DND-41 (cell line): ENCODE measurements around the gene SLC12A8.

Experiments
- ATAC-seq: fragments of 200-7000 bp; cut with Tn5 transposase; 3 replicates; pipeline ENCODE4 v1.9.1; 2021; ENCODE audit warnings: low read depth; ENCODE audit not compliant: insufficient read depth
- DNase-seq: peaks from one replicate; pipeline ENCODE4 v3.0.0-alpha.2; 2020
- H2AFZ ChIP-seq: 2 replicates; pipeline ENCODE4 v1.6.0; 2012; ENCODE audit warnings: low read depth, low read length
- H3K27ac ChIP-seq: 2 replicates; pipeline ENCODE4 v1.5.1; 2012; ENCODE audit warnings: low read length, inconsistent platforms
- H3K27me3 ChIP-seq: fragments of 200-600 bp; sonication (generic); 2 replicates; pipeline ENCODE4 v1.6.0; 2012; ENCODE audit warnings: low read length, mild to moderate bottlenecking, inconsistent platforms; ENCODE audit not compliant: insufficient read depth, poor library complexity
- H3K36me3 ChIP-seq: 2 replicates; pipeline ENCODE4 v1.5.1; 2012; ENCODE audit warnings: low read length, inconsistent platforms; ENCODE audit not compliant: insufficient read depth
- H3K4me1 ChIP-seq: 2 replicates; pipeline ENCODE4 v1.5.1; 2012; ENCODE audit warnings: mild to moderate bottlenecking, low read length; ENCODE audit not compliant: insufficient read depth
- H3K4me2 ChIP-seq: 2 replicates; pipeline ENCODE4 v1.6.0; 2012; ENCODE audit warnings: mild to moderate bottlenecking, moderate library complexity, low read length, inconsistent platforms; ENCODE audit not compliant: insufficient read depth
- H3K4me3 ChIP-seq, 2 experiments: fragments of 200-600 bp in 1 of 2; shearing (Covaris generic) in 1 of 2; 2 replicates each; pipeline ENCODE4 v1.5.1; 2012 to 2016; ENCODE audit warnings: inconsistent platforms in 2 of 2, low read length in 2 of 2, mild to moderate bottlenecking in 2 of 2, low read depth in 1 of 2, moderate library complexity in 1 of 2
- H3K79me2 ChIP-seq: 2 replicates; pipeline ENCODE4 v1.6.0; 2012; ENCODE audit warnings: low read length, inconsistent platforms; ENCODE audit not compliant: insufficient read depth
- H3K9ac ChIP-seq: 2 replicates; pipeline ENCODE4 v1.6.0; 2012; ENCODE audit warnings: low read depth, mild to moderate bottlenecking, inconsistent platforms, low read length, moderate library complexity
- H3K9me3 ChIP-seq: 2 replicates; pipeline ENCODE4 v1.5.1; 2012; ENCODE audit warnings: low read length, moderate library complexity, mild to moderate bottlenecking, inconsistent platforms; ENCODE audit not compliant: insufficient read depth, severe bottlenecking
- H4K20me1 ChIP-seq: 2 replicates; pipeline ENCODE4 v1.6.0; 2012; ENCODE audit warnings: low read length; ENCODE audit not compliant: insufficient read depth
- CTCF ChIP-seq: IDR thresholded peaks from 2 replicates; pipeline ENCODE4 v1.5.1; 2012; ENCODE audit warnings: borderline replicate concordance, low read length, moderate library complexity, mild to moderate bottlenecking; ENCODE audit not compliant: poor library complexity, severe bottlenecking; ENCODE audit errors: extremely low read depth
- EZH2 ChIP-seq: IDR thresholded peaks from 3 replicates; pipeline ENCODE4 v1.6.1; 2012; ENCODE audit warnings: borderline replicate concordance, low read depth, mild to moderate bottlenecking, moderate library complexity, low read length, inconsistent platforms; ENCODE audit not compliant: severe bottlenecking

The SLC12A8 gene

GRCh38 chr3:125105116-125105515 lies 107.4 kb downstream of the SLC12A8 start:
- no peaks in the 10 kb centered on the region for H3K9me3 ChIP-seq
- H3K4me3 ChIP-seq = no peak overlapping the region
- no peak overlapping the region for H3K9ac ChIP-seq
- H4K20me1 ChIP-seq = no peaks in the 10 kb centered on the region
- no peak overlapping the region for H3K27ac ChIP-seq
- H3K4me2 ChIP-seq = no peak overlapping the region
- DNase-seq (no peak), ATAC-seq (no peak)
- H3K4me1 ChIP-seq = no peaks in the 10 kb centered on the region
- H3K36me3 ChIP-seq = no peaks in the 10 kb centered on the region
- peaks cover 4% of the 10 kb centered on the region for H3K27me3 ChIP-seq
- no peaks in the 10 kb centered on the region for H3K79me2 ChIP-seq
- no peak for TF ChIP-seq CTCF
- TF ChIP-seq EZH2 = no peak
- H2AFZ ChIP-seq = no peak overlapping the region

- no peaks in the 10 kb centered on the region for H3K79me2 ChIP-seq
Observed at GRCh38 chr3:125104639-125105038, 107.9 kb downstream of the SLC12A8 start.

GRCh38 chr3:125103406-125103805 lies 109.1 kb downstream of the SLC12A8 start:
- H3K9ac ChIP-seq = no peak overlapping the region
- H3K79me2 ChIP-seq = no peaks in the 10 kb centered on the region
- DNase-seq = no peak
- TF ChIP-seq CTCF (no peak), EZH2 (no peak)
- H3K4me1 ChIP-seq = no peaks in the 10 kb centered on the region
- H3K4me3 ChIP-seq = no peak overlapping the region
- no peaks in the 10 kb centered on the region for H3K36me3 ChIP-seq
- H3K27me3 ChIP-seq = peaks cover 9% of the 10 kb centered on the region
- H3K9me3 ChIP-seq = no peaks in the 10 kb centered on the region
- H3K27ac ChIP-seq = no peak overlapping the region
- H2AFZ ChIP-seq = no peak overlapping the region
- ATAC-seq = no peak
- H3K4me2 ChIP-seq = no peak overlapping the region
- no peaks in the 10 kb centered on the region for H4K20me1 ChIP-seq

More at GRCh38 chr3:125104639-125105038, 107.9 kb downstream of the SLC12A8 start:
- Histone ChIP-seq H3K4me1 (no peaks in the 10 kb centered on the region), H3K4me2 (no peak overlapping the region), H2AFZ (no peak overlapping the region), H3K9me3 (no peaks in the 10 kb centered on the region), H3K27ac (no peak overlapping the region), H3K4me3 (no peak overlapping the region), H3K9ac (no peak overlapping the region), H4K20me1 (no peaks in the 10 kb centered on the region), H3K36me3 (no peaks in the 10 kb centered on the region), H3K27me3 (peaks cover 4% of the 10 kb centered on the region)
- ATAC-seq = no peak
- TF ChIP-seq CTCF = no peak
- no peak for TF ChIP-seq EZH2
- no peak for DNase-seq

- no peaks in the 10 kb centered on the region for H3K9me3 ChIP-seq
- H3K79me2 ChIP-seq = no peaks in the 10 kb centered on the region
- no peak overlapping the region for H3K4me3 ChIP-seq
- H3K4me2 ChIP-seq = no peak overlapping the region
- H2AFZ ChIP-seq = no peak overlapping the region
- ATAC-seq (no peak), DNase-seq (no peak)
- H3K4me1 ChIP-seq = no peaks in the 10 kb centered on the region
- no peaks in the 10 kb centered on the region for H3K36me3 ChIP-seq
- no peak for TF ChIP-seq EZH2
- TF ChIP-seq CTCF = no peak
- H3K27me3 ChIP-seq = peaks cover 12% of the 10 kb centered on the region
- no peak overlapping the region for H3K27ac ChIP-seq
- H4K20me1 ChIP-seq = no peaks in the 10 kb centered on the region
- H3K9ac ChIP-seq = no peak overlapping the region
Observed at GRCh38 chr3:125102470-125102869, 110.1 kb downstream of the SLC12A8 start.
